Right renal pelvis (tissue), 4 donors: ENCODE results near the gene LACTB. TPM values are rescaled to one million over a fixed set of nuclear protein-coding genes. Genes with fewer than 3 reads are reported as not detected.
"Not testable (repeated sequence)": the region's sequence is repeated elsewhere in the genome, so short reads cannot be mapped to it uniquely, and the experiment has no call there.

Experiments
- DNase-seq, 4 donors: peaks; one replicate each; pipeline ENCODE4 v3.0.0-alpha.2; 2013; ENCODE audit warnings: low read depth in 4 of 4, low spot score in 3 of 4, missing footprints in 1 of 4
- polyA plus RNA-seq, 4 donors: library from polyadenylated mRNA; unstranded; fragments of 120-200 nt; gene quantifications; one replicate each; pipeline ENCODE4 v1.2.1, GENCODE V29; 2013; ENCODE audit not compliant: insufficient read length in 4 of 4

Gene LACTB
- polyA plus RNA-seq, 4 donors, result 18.4 to 24.2 (median 23.3) TPM

- DNase-seq, result no peak
Measured at GRCh38 chr15:63088533-63089245, 33.0 kb upstream of the LACTB start.

- no peak for DNase-seq
Measured at GRCh38 chr15:63089260-63090043, 32.2 kb upstream of the LACTB start.

- DNase-seq, result no peak
Measured at GRCh38 chr15:63090472-63090871, 31.2 kb upstream of the LACTB start.

GRCh38 chr15:63090887-63091286 is 30.8 kb upstream of the LACTB start:
- no peak for DNase-seq

GRCh38 chr15:63091679-63092446 is 29.8 kb upstream of the LACTB start:
- DNase-seq, result no peak

GRCh38 chr15:63093486-63094205 is 28.0 kb upstream of the LACTB start:
- peak; percentile 63 to 69 (median 66) for DNase-seq

- DNase-seq, result no peak
Measured at GRCh38 chr15:63094495-63094931, 27.1 kb upstream of the LACTB start.

- no peak for DNase-seq
Measured at GRCh38 chr15:63096178-63096577, 25.5 kb upstream of the LACTB start.

- DNase-seq, result not testable (repeated sequence)
Measured at GRCh38 chr15:63098901-63099300, 22.8 kb upstream of the LACTB start.

- DNase-seq, result not testable (repeated sequence)
Measured at GRCh38 chr15:63099581-63099980, 22.1 kb upstream of the LACTB start.

GRCh38 chr15:63103416-63103815 is 18.2 kb upstream of the LACTB start:
- no peak for DNase-seq

- no peak for DNase-seq
Measured at GRCh38 chr15:63104727-63105126, 16.9 kb upstream of the LACTB start.

- DNase-seq, result not testable (repeated sequence)
Measured at GRCh38 chr15:63105354-63105753, 16.3 kb upstream of the LACTB start.

- no peak for DNase-seq
Measured at GRCh38 chr15:63107895-63108546, 13.6 kb upstream of the LACTB start.

- DNase-seq, result no peak
Measured at GRCh38 chr15:63109498-63109897, 12.2 kb upstream of the LACTB start.

- no peak for DNase-seq
Measured at GRCh38 chr15:63109920-63110319, 11.7 kb upstream of the LACTB start.

- DNase-seq, result no peak
Measured at GRCh38 chr15:63110428-63111026, 11.1 kb upstream of the LACTB start.

GRCh38 chr15:63111481-63111880 is 10.2 kb upstream of the LACTB start:
- no peak for DNase-seq

GRCh38 chr15:63112871-63113270 is 8.8 kb upstream of the LACTB start:
- no peak for DNase-seq

- DNase-seq, result no peak
Measured at GRCh38 chr15:63114465-63114864, 7.2 kb upstream of the LACTB start.
